MM.1S (cell line): ENCODE measurements around the gene POGLUT3.

ENCODE experiments used
- CTCF ChIP-seq: fragments of 300-600 bp; sonication (generic); IDR thresholded peaks from 2 replicates; pipeline ENCODE4 v1.5.1; 2016; ENCODE audit warnings: antibody characterized with exemption, low read length, mixed read lengths
- EZH2 ChIP-seq: fragments of 300-600 bp; sonication (generic); optimal IDR thresholded peaks from 2 replicates; pipeline ENCODE3; 2017; ENCODE audit warnings: low read depth, mild to moderate bottlenecking, antibody characterized with exemption, low read length, mixed read lengths

- TF ChIP-seq CTCF (no peak), EZH2 (no peak)
These were observed 45.3 kb upstream of the POGLUT3 start for GRCh38 chr11:108543316-108543964.
